Measurements from ENCODE around the gene RAX2. TPM values are rescaled to one million over a fixed set of nuclear protein-coding genes. Genes with fewer than 3 reads are reported as not detected.

Gene RAX2
- total RNA-seq, 1 donor from 2014 or later: not detected

DNA sequence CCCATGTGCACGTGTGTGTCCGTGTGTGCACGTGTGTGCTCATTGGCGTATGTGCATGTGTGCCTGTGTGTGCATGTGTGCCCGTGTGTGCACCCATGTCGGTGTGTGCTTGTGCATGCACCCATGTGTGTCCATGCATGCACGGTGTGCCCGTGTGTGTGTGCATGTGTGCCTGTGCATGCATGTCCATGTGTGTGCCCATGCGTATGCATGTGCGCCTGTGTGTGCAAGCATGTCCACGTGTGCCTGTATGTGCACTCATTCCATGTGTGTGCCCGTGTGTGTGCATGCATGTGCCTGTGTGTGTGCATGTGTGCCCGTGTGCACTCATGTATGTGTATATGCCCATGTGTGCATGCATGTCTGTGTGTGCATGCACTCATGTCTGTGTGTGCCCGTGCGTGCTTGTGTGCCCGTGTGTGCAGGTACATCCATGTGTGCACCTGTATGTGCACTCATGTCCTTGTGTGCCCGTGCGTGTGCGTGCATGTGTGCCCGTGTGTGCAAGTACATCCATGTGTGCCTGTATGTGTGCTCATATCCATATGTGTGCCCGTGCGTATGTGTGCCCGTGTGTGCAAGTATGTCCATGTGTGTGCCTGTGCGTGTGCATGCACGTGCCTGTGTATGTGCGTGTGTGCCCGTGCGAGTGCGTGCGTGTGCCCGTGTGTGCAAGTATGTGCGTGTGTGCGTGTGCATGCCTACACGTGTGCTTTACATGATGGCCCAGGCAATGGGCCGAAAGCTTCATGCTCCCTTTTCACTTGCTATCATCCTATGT is 35.7 kb upstream of the RAX2 start:
- no peak for DNase-seq (ENCODE audit: low read depth)
- no peak overlapping the region for H3K4me3 ChIP-seq (ENCODE audit: low read depth, low read length)
- TF ChIP-seq, protein P1, sequence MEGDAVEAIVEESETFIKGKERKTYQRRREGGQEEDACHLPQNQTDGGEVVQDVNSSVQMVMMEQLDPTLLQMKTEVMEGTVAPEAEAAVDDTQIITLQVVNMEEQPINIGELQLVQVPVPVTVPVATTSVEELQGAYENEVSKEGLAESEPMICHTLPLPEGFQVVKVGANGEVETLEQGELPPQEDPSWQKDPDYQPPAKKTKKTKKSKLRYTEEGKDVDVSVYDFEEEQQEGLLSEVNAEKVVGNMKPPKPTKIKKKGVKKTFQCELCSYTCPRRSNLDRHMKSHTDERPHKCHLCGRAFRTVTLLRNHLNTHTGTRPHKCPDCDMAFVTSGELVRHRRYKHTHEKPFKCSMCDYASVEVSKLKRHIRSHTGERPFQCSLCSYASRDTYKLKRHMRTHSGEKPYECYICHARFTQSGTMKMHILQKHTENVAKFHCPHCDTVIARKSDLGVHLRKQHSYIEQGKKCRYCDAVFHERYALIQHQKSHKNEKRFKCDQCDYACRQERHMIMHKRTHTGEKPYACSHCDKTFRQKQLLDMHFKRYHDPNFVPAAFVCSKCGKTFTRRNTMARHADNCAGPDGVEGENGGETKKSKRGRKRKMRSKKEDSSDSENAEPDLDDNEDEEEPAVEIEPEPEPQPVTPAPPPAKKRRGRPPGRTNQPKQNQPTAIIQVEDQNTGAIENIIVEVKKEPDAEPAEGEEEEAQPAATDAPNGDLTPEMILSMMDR (conservative IDR thresholded peaks at IDR 0.05; ENCODE audit: low read depth, low read length): no peak

DNA sequence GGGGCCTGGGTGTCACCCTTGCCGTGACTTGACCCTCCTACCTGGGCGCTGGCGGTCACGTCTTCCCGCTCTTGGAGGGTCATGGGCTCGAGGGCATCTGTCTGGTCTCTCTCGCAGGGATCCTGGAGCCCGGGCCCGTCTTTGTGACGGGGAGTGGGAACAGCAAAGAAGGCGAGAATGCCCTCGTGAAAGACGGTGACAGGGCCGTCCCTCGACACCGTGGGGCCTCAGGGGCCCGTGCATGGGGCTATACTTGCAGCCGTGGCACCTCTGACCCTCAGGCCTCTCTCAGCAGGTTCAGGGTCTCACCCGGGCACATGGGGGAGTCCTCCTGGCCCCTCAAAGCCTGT is 35.1 kb upstream of the RAX2 start:
- no peak overlapping the region for H3K4me3 ChIP-seq (ENCODE audit: low read depth, low read length)
- no peak for DNase-seq (ENCODE audit: low read depth)
- TF ChIP-seq, protein P1 (conservative IDR thresholded peaks at IDR 0.05; ENCODE audit: low read depth, low read length): no peak

DNA sequence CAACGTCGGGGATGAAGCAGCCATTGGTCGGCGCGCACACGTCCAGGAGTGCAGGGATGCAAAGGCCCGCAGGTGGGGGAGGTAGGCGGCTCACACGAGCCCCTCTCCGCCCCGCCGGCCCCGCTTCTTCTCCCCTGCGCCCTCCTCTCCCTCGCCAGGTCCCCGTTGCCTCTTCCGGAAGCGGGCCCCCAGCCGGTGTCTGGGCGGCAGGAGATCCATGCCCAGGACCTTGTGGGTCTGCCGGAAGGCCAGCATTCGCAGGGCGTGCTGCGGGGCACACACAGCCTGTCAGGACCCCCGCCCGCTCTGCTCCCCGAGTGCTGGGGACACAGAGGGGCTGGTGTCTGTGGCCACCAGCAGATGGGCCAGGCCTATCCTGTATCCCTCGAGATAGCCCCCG is 33.8 kb upstream of the RAX2 start:
- DNase-seq (ENCODE audit: low read depth): no peak
- H3K4me3 ChIP-seq (ENCODE audit: low read depth, low read length): no peak overlapping the region
- TF ChIP-seq, protein P1 (conservative IDR thresholded peaks at IDR 0.05; ENCODE audit: low read depth, low read length): no peak

DNA sequence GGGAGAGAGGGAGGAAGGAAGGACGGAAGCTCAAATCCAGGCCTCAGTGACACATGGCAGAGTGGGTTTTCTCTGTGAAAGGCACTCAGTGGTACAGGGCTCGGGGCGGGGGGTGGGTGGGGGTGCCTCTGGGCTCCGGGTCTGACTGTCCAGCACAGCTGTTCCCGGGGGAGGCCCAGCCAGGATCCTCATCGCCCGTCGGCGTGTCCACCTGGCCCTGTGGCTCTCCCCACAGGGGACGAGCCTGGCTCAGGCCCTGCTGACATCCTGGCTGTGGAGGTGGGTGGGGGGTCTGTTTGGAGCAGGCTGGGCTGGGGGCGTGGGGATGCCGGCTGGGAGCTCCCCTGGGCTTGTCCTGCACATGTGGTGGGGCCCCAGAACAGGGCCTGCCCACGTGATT is 32.4 kb upstream of the RAX2 start:
- TF ChIP-seq, protein P1 (conservative IDR thresholded peaks at IDR 0.05; ENCODE audit: low read depth, low read length): no peak
- H3K4me3 ChIP-seq (ENCODE audit: low read depth, low read length): no peak overlapping the region
- no peak for DNase-seq (ENCODE audit: low read depth)

DNA sequence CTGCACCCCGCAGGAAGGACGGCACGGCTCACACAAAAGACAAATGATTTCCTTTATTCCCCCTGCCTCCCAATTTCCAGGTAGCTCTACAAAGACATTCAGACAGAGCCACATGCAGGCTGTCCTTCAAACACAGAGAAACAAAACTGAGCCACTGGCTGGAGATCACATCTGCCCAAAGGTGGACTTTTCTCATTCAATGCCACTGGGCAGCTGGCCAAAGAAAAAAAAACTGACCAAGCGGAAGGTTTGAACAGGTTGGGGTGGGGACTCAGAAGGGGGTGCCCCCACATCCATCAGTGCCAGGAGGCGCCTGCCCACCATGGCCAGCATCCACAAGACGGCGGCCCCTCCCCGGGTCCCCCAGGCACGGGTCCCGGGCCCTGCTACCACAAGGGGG is 32.0 kb upstream of the RAX2 start:
- TF ChIP-seq, protein P1 (conservative IDR thresholded peaks at IDR 0.05; ENCODE audit: low read depth, low read length): no peak
- H3K4me3 ChIP-seq (ENCODE audit: low read depth, low read length): no peak overlapping the region
- DNase-seq (ENCODE audit: low read depth): no peak

DNA sequence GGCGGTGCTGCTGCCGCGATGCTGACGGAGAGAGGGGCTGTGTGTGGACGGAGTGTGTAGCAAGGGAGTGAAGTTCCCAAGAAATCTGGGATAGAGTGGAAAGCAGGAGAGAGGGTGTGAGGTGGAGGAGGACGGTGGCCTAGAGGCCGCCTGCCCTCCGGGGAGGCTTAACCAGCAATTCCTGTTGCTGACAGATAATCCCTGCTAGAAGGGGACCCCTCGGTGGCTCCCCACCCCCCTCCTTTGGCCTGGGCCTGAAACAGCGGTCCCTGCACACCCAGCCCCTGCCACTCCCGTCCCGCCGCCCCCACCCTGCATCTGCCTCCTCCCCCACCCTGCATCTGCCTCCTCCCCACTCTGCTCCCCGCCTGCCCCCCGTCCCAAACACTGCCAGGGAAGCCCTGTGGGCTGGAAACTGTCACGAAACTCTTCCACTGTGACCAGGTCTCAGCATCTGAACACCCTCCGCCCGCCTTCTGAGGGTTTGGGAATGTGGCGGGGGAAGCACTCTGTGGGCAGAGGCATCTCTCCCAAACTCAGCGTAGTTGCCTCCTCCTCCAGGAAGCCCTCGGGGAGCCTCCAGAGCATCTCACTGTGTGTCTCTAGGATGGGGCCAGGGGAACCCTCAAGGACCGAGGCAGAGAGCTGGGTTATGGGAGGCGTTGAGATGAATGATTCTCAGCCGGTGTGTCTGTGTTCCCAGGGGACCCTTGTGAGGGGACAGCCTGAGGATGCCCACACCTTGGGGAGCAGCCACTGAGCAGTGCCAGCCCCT is 31.3 kb upstream of the RAX2 start:
- no peak overlapping the region for H3K4me3 ChIP-seq (ENCODE audit: low read depth, low read length)
- DNase-seq (ENCODE audit: low read depth): no peak
- TF ChIP-seq, protein P1 (conservative IDR thresholded peaks at IDR 0.05; ENCODE audit: low read depth, low read length): no peak

Data from epithelial cell of proximal tubule (primary cell).